K562 (cell line): ENCODE measurements around the gene LCP2. TPM values are rescaled to one million over a fixed set of nuclear protein-coding genes. Genes with fewer than 3 reads are reported as not detected.

ENCODE experiments used
- ATAC-seq: fragments of 200-7000 bp; cut with Tn5 transposase; 3 replicates; pipeline ENCODE4 v1.9.1; 2020; ENCODE audit warnings: moderate library complexity
- BruUV-seq: library from RNA; stranded (reverse); fragments of 400-500 nt; replicated peaks from 2 replicates; lab custom pipeline; 2021; lab: Mats Ljungman, UMichigan
- CTCF ChIA-PET: fragments of 300-600 bp; formaldehyde crosslinking; extraction: SDS; loops from one replicate; lab custom pipeline; 2021; ENCODE audit warnings: low intra/inter-chr PET ratio; lab: Yijun Ruan, JAX
- POLR2A ChIA-PET: fragments of 300-600, 350-650 bp; sonication (Branson Sonifier 250); formaldehyde crosslinking; extraction: SDS; loops from one replicate; lab custom pipeline; 2021; ENCODE audit warnings: antibody characterized with exemption, inconsistent platforms; lab: Yijun Ruan, JAX
- DNase-seq, 4 experiments: peaks; one replicate each; pipeline versions ENCODE4 v3.0.0 to v3.0.0-alpha.2; 2011 to 2018; ENCODE audit warnings: low spot score in 3 of 4, mixed read lengths in 3 of 4; ENCODE audit errors: extremely low read depth in 1 of 4
- FAIRE-seq: peaks from 2 replicates; lab custom pipeline; 2011; peaks lifted over from hg19 to GRCh38; lab: Jason Lieb, UNC
- H2AFZ ChIP-seq: 2 replicates; pipeline ENCODE4 v1.6.0; 2011; ENCODE audit warnings: low read depth, low read length, control low read depth, inconsistent platforms
- H3K27ac ChIP-seq: fragments of 200-600 bp; 3 replicates; pipeline ENCODE4 v1.8.0; 2011; ENCODE audit warnings: low read depth, mild to moderate bottlenecking, control low read depth, inconsistent platforms, low read length, moderate library complexity, mixed read lengths; ENCODE audit errors: extremely low read depth
- H3K27me3 ChIP-seq, 2 experiments: fragments of 300-600 bp in 1 of 2; 2 replicates in 1 of 2; 3 replicates in 1 of 2; pipeline versions ENCODE4 v1.6.0 to v1.8.0; 2011; ENCODE audit warnings: inconsistent platforms in 2 of 2, low read length in 2 of 2, mild to moderate bottlenecking in 1 of 2, mixed read lengths in 1 of 2, moderate library complexity in 1 of 2; ENCODE audit not compliant: control insufficient read depth in 2 of 2, insufficient read depth in 2 of 2
- H3K36me3 ChIP-seq: fragments of 300-600 bp; 3 replicates; pipeline ENCODE4 v1.8.0; 2011; ENCODE audit warnings: mild to moderate bottlenecking, low read length, inconsistent platforms; ENCODE audit not compliant: control insufficient read depth, insufficient read depth
- H3K4me1 ChIP-seq, 2 experiments: fragments of 200-600 bp in 1 of 2; replicated peaks in 1 of 2; 2 replicates in 1 of 2; 3 replicates in 1 of 2; pipeline versions ENCODE4 v1.5.1 to v1.8.0; 2011; ENCODE audit warnings: inconsistent platforms in 2 of 2, low read length in 2 of 2, mild to moderate bottlenecking in 1 of 2, mixed read lengths in 1 of 2, moderate library complexity in 1 of 2; ENCODE audit not compliant: control insufficient read depth in 2 of 2, insufficient read depth in 2 of 2
- H3K4me2 ChIP-seq: 2 replicates; pipeline ENCODE4 v1.6.1; 2011; ENCODE audit warnings: low read length, control low read depth, inconsistent platforms, mixed read lengths; ENCODE audit not compliant: insufficient read depth
- H3K4me3 ChIP-seq: fragments of 200-600 bp; sonication (generic), shearing (Covaris generic); 2 replicates; pipeline ENCODE4 v1.5.1; 2016; ENCODE audit warnings: control low read depth, inconsistent platforms
- H3K79me2 ChIP-seq: fragments of 200-600 bp; 3 replicates; pipeline ENCODE4 v1.8.0; 2011; ENCODE audit warnings: low read length, inconsistent platforms; ENCODE audit not compliant: control insufficient read depth, insufficient read depth
- H3K9ac ChIP-seq, 2 experiments: 2 replicates each; pipeline versions ENCODE4 v1.6.0 to v1.6.1; 2011; ENCODE audit warnings: low read depth in 2 of 2, low read length in 2 of 2, control low read depth in 1 of 2, inconsistent platforms in 1 of 2, mild to moderate bottlenecking in 1 of 2, mixed read lengths in 1 of 2; ENCODE audit not compliant: insufficient read depth in 1 of 2
- H3K9me1 ChIP-seq: one replicate; pipeline ENCODE4 v1.6.0; 2011; ENCODE audit warnings: inconsistent platforms, mild to moderate bottlenecking, low read length, moderate library complexity; ENCODE audit not compliant: control insufficient read depth, insufficient read depth
- H3K9me3 ChIP-seq: replicated peaks from 2 replicates; pipeline ENCODE4 v1.5.1; 2011; ENCODE audit warnings: low read depth, low read length, inconsistent platforms; ENCODE audit not compliant: control insufficient read depth, insufficient read depth
- H4K20me1 ChIP-seq: replicated peaks from 2 replicates; pipeline ENCODE4 v1.6.1; 2011; ENCODE audit warnings: low read length, inconsistent platforms, mixed read lengths; ENCODE audit not compliant: control insufficient read depth, insufficient read depth
- CHD2 ChIP-seq: IDR thresholded peaks from 2 replicates; pipeline ENCODE4 v1.6.1; 2011; ENCODE audit warnings: low read depth, low read length
- CTCFL ChIP-seq: IDR thresholded peaks from 2 replicates; pipeline ENCODE4 v1.6.1; 2011; ENCODE audit warnings: borderline replicate concordance, low read depth, mild to moderate bottlenecking, moderate library complexity, low read length; ENCODE audit not compliant: insufficient read depth, poor library complexity, severe bottlenecking
- HNRNPK ChIP-seq: fragments of 200-400 bp; formaldehyde crosslinking; IDR thresholded peaks from one replicate; pipeline ENCODE4 v1.6.1; 2018; ENCODE audit warnings: mild to moderate bottlenecking, low read depth, low read length; ENCODE audit not compliant: poor library complexity, severe bottlenecking
- MYC ChIP-seq, 2 experiments: fragments of 250-450 bp in 1 of 2; sonication (Bioruptor Pico) in 1 of 2; IDR thresholded peaks; 2 replicates each; pipeline versions ENCODE4 v1.5.1 to v1.6.1; 2012 to 2021; ENCODE audit warnings: low read depth in 2 of 2, borderline replicate concordance in 1 of 2, improper control_type of control experiment in 1 of 2, low read length in 1 of 2, mild to moderate bottlenecking in 1 of 2, moderate library complexity in 1 of 2
- SETDB1 ChIP-seq: IDR thresholded peaks from one replicate; pipeline ENCODE4 v1.6.1; 2012; ENCODE audit warnings: low read length, control low read depth, inconsistent platforms
- SFPQ ChIP-seq: fragments of 200-400 bp; formaldehyde crosslinking; IDR thresholded peaks from 2 replicates; pipeline ENCODE4 v1.6.1; 2017; ENCODE audit warnings: mild to moderate bottlenecking, low read depth, low read length, moderate library complexity
- SRSF7 ChIP-seq: fragments of 200-400 bp; formaldehyde crosslinking; optimal IDR thresholded peaks from 2 replicates; pipeline ENCODE3; 2017; ENCODE audit warnings: mild to moderate bottlenecking, low read depth, low read length
- ZNF274 ChIP-seq: IDR thresholded peaks from 2 replicates; pipeline ENCODE4 v1.6.1; 2011; ENCODE audit warnings: low read depth, mild to moderate bottlenecking, low read length, moderate library complexity, borderline replicate concordance
- ZNF75A ChIP-seq: fragments of 450-650 bp; formaldehyde crosslinking; IDR thresholded peaks from 2 replicates; pipeline ENCODE4 v1.4.0; 2020; ENCODE audit warnings: mild to moderate bottlenecking
- WGBS: fragments of 100-300 bp; shearing (Covaris generic); methylation state at CpG from one replicate; pipeline ENCODE4 v1.1.6; 2016; ENCODE audit warnings: low coverage, mixed read lengths; ENCODE audit not compliant: insufficient coverage; ENCODE audit errors: missing lambda C conversion rate; 5-methylcytosine and 5-hydroxymethylcytosine counted together
- in situ Hi-C: fragments of 300-500 bp; cut with MboI; formaldehyde crosslinking; loops from 4 replicates; pipeline ENCODE4 v1.15.0; 2018; ENCODE audit warnings: inconsistent platforms, mixed read lengths
- intact Hi-C: fragments of 100-400 bp; cut with micrococcal nuclease; formaldehyde crosslinking; loops from 2 replicates; pipeline ENCODE4 v1.14.2; 2022
- polyA plus RNA-seq, 8 experiments: library from polyadenylated mRNA; depleted of rRNA in 4 of 8; stranded (reverse) in 5 of 8; unstranded in 3 of 8; fragments of >200 nt; fragmentation: Nextera tagmentation in 2 of 8; fragmentation: Illumina TruSeq in 1 of 8; extraction: Ambion mirVana in 2 of 8; extraction: Trizol in 1 of 8; gene quantifications; 2 replicates each; pipeline versions ENCODE4 v1.2.1 to v1.2.3, GENCODE V29; 2011 to 2014; ENCODE audit warnings: inconsistent platforms in 1 of 8, missing spikeins in 1 of 8
- total RNA-seq, 7 experiments: library from RNA; depleted of rRNA in 6 of 7; stranded (reverse); fragments of >200 nt in 6 of 7; fragmentation: Illumina TruSeq in 2 of 7; extraction: Trizol in 2 of 7; gene quantifications; 2 replicates each; pipeline versions ENCODE4 v1.2.1 to v1.2.3, GENCODE V29; 2011 to 2021; ENCODE audit warnings: low replicate concordance in 1 of 7
- TF ChIP-seq, protein P1 (sequence below): sonication (generic); formaldehyde crosslinking; IDR thresholded peaks from 2 replicates; pipeline ENCODE4 v1.8.0; 2022; ENCODE audit warnings: mild to moderate bottlenecking, missing genetic modification reagents
- TF ChIP-seq, protein P2 (sequence below): fragments of 450-650 bp; conservative IDR thresholded peaks from 2 replicates; pipeline ENCODE4 v1.6.1; 2016; ENCODE audit warnings: missing genetic modification characterization, low read depth, mild to moderate bottlenecking, control low read depth, missing compliant biosample characterization

Gene LCP2
- total and polyA plus RNA-seq, 9 of the 15 experiments (the other 6 are each of a cell fraction or from before 2014, with no cell fraction given), result 4.0 to 31.3 (median 14.6) TPM

DNA sequence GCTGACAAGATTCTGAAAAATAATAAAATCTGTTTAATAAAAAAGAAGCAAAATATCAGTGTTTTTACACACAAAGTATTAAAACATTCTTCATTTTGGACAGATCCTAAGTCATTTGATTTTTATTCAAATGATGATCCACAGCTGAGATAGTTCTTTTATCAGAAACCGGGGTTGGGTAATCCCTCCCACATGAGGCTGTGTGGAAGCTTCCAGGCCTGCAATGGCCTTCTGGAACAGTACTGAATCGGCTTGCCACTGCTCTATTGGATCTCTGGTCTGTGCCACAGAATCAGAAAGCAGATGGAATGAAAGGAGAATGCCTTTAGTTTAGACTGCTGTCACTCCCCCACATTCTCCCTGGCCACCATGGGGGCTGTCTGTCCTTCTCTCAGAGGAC, 70.9 kb downstream of the LCP2 start:
- no peak overlapping the region for H3K9ac ChIP-seq
- H3K4me1 ChIP-seq, result no peaks in the 10 kb centered on the region
- no peaks in the 10 kb centered on the region for H3K9me3 ChIP-seq
- no peaks in the 10 kb centered on the region for H3K36me3 ChIP-seq
- H3K9me1 ChIP-seq, result no peaks in the 10 kb centered on the region
- intact Hi-C loops (loop anchor here (1.0 to 5.0 kb wide), 4 partner anchors 42 to 396 kb away; no protein-coding TSS in a partner anchor), in situ Hi-C loops (loop anchor here (5.0 to 10.0 kb wide), 3 partner anchors 111 to 398 kb away; no protein-coding TSS in a partner anchor)
- H3K79me2 ChIP-seq, result no peaks in the 10 kb centered on the region
- DNase-seq (no peak), FAIRE-seq (no peak), ATAC-seq (no peak)
- BruUV-seq, result no TSS peak
- WGBS, result 11% methylated on average over 2 of the region's 2 CpGs
- no peaks in the 10 kb centered on the region for H3K27me3 ChIP-seq
- no peak overlapping the region for H2AFZ ChIP-seq
- no peaks in the 10 kb centered on the region for H4K20me1 ChIP-seq
- ChIA-PET CTCF (interaction anchor here (2.4 to 4.2 kb wide), 3 partner anchors 112 to 397 kb away, joined by 5 to 58 read pairs (median 22); no protein-coding TSS in a partner anchor), POLR2A (interaction anchor here (0.6 kb wide), 1 partner anchor 204 kb away, joined by 4 read pairs; no protein-coding TSS in a partner anchor)
- no peak overlapping the region for H3K4me2 ChIP-seq
- no peak overlapping the region for H3K27ac ChIP-seq
- TF ChIP-seq HNRNPK (no peak), SETDB1 (no peak), CTCFL (no peak), ZNF75A (CRISPR knock-in tag) (no peak), MYC (IDR thresholded peaks at IDR 0.05; ENCODE audit: low read depth, low read length) (no peak), MYC (CRISPR knock-in tag; IDR thresholded peaks at IDR 0.05; ENCODE audit: borderline replicate concordance, low read depth) (no peak), CHD2 (no peak), SFPQ (no peak), SRSF7 (no peak), ZNF274 (no peak)
- TF ChIP-seq, protein P1, sequence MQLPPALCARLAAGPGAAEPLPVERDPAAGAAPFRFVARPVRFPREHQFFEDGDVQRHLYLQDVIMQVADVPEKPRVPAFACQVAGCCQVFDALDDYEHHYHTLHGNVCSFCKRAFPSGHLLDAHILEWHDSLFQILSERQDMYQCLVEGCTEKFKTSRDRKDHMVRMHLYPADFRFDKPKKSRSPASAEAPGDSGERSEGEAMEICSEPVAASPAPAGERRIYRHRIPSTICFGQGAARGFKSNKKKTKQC, result no peak
- TF ChIP-seq, protein P2, sequence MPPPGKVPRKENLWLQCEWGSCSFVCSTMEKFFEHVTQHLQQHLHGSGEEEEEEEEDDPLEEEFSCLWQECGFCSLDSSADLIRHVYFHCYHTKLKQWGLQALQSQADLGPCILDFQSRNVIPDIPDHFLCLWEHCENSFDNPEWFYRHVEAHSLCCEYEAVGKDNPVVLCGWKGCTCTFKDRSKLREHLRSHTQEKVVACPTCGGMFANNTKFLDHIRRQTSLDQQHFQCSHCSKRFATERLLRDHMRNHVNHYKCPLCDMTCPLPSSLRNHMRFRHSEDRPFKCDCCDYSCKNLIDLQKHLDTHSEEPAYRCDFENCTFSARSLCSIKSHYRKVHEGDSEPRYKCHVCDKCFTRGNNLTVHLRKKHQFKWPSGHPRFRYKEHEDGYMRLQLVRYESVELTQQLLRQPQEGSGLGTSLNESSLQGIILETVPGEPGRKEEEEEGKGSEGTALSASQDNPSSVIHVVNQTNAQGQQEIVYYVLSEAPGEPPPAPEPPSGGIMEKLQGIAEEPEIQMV (tag), result no peak
- no peak overlapping the region for H3K4me3 ChIP-seq
